ENCODE data around the gene FAM193B.
A peak's percentile ranks its signal among the peaks of the same experiment; 100 is the strongest.
"Not testable (repeated sequence)": the region's sequence is repeated elsewhere in the genome, so short reads cannot be mapped to it uniquely, and the experiment has no call there.

FAM193B gene

GRCh38 chr5:177575488-177575887, 21.1 kb upstream of the FAM193B start:
- DNase-seq = no peak

- DNase-seq = no peak
Observed at GRCh38 chr5:177569894-177570293, 15.5 kb upstream of the FAM193B start.

GRCh38 chr5:177568326-177568725, 14.0 kb upstream of the FAM193B start:
- no peak for DNase-seq

GRCh38 chr5:177565046-177565445, 10.7 kb upstream of the FAM193B start:
- no peak for DNase-seq

GRCh38 chr5:177559446-177559941, 5.1 kb upstream of the FAM193B start:
- DNase-seq = not testable (repeated sequence)

- no peak for DNase-seq
Observed at GRCh38 chr5:177557796-177558195, 3.4 kb upstream of the FAM193B start.

GRCh38 chr5:177557041-177557647, 2.8 kb upstream of the FAM193B start:
- DNase-seq = no peak

GRCh38 chr5:177555665-177556064, 1.3 kb upstream of the FAM193B start:
- DNase-seq = no peak

GRCh38 chr5:177555228-177555627, 865 bp upstream of the FAM193B start:
- DNase-seq = no peak

GRCh38 chr5:177553671-177554429, 513 bp downstream of the FAM193B start:
- no peak for DNase-seq

GRCh38 chr5:177552839-177553455, 1.4 kb downstream of the FAM193B start:
- no peak for DNase-seq

- no peak for DNase-seq
Observed at GRCh38 chr5:177550122-177550521, 4.2 kb downstream of the FAM193B start.

- no peak for DNase-seq
Observed at GRCh38 chr5:177548495-177548894, 5.9 kb downstream of the FAM193B start.

- no peak for DNase-seq
Observed at GRCh38 chr5:177547736-177548135, 6.6 kb downstream of the FAM193B start.

- peak; percentile 94 for DNase-seq
Observed at GRCh38 chr5:177546258-177546741, 8.1 kb downstream of the FAM193B start.

- no peak for DNase-seq
Observed at GRCh38 chr5:177545487-177546257, 8.7 kb downstream of the FAM193B start.

- DNase-seq = no peak
Observed at GRCh38 chr5:177542816-177543465, 11.4 kb downstream of the FAM193B start.

GRCh38 chr5:177540438-177540837, 13.9 kb downstream of the FAM193B start:
- no peak for DNase-seq

GRCh38 chr5:177539411-177539810, 15.0 kb downstream of the FAM193B start:
- DNase-seq = no peak

GRCh38 chr5:177538876-177539275, 15.5 kb downstream of the FAM193B start:
- no peak for DNase-seq

GRCh38 chr5:177537389-177538361, 16.7 kb downstream of the FAM193B start:
- DNase-seq = peak; percentile 61

Data from amniotic stem cell (primary cell).